Liver (tissue), 9 donors: Measurements from ENCODE around the gene CAPN3. TPM values are rescaled to one million over a fixed set of nuclear protein-coding genes. Genes with fewer than 3 reads are reported as not detected.

Experiments used
- DNase-seq: peaks from one replicate; pipeline ENCODE4 v3.0.0-alpha.2; 2017; ENCODE audit warnings: low spot score
- H3K27ac ChIP-seq, 2 donors: one replicate each; pipeline ENCODE4 v1.7.0; 2013; ENCODE audit warnings: inconsistent platforms in 2 of 2, low read length in 2 of 2, control low read depth in 1 of 2, low read depth in 1 of 2, mild to moderate bottlenecking in 1 of 2
- H3K27me3 ChIP-seq, 4 donors: one replicate each; pipeline versions ENCODE4 v1.6.1 to v1.7.0; 2013; ENCODE audit warnings: low read length in 3 of 4, inconsistent platforms in 1 of 4, mild to moderate bottlenecking in 1 of 4, moderate library complexity in 1 of 4; ENCODE audit not compliant: control insufficient read depth in 4 of 4, insufficient read depth in 4 of 4
- H3K36me3 ChIP-seq, 4 donors: one replicate each; pipeline versions ENCODE4 v1.6.1 to v1.7.0; 2013; ENCODE audit warnings: low read length in 3 of 4, mild to moderate bottlenecking in 3 of 4, low read depth in 1 of 4, moderate library complexity in 1 of 4; ENCODE audit not compliant: control insufficient read depth in 4 of 4, insufficient read depth in 3 of 4
- H3K4me1 ChIP-seq, 4 donors: one replicate each; pipeline versions ENCODE4 v1.6.1 to v1.7.0; 2013; ENCODE audit warnings: low read length in 3 of 4, mild to moderate bottlenecking in 3 of 4, moderate library complexity in 1 of 4; ENCODE audit not compliant: control insufficient read depth in 4 of 4, insufficient read depth in 4 of 4
- H3K4me3 ChIP-seq, 3 donors: one replicate each; pipeline versions ENCODE4 v1.6.1 to v1.7.0; 2013; ENCODE audit warnings: low read length in 3 of 3, control low read depth in 1 of 3, low read depth in 1 of 3, mild to moderate bottlenecking in 1 of 3
- H3K9ac ChIP-seq, 2 donors: one replicate each; pipeline ENCODE4 v1.7.0; 2013; ENCODE audit warnings: low read length in 2 of 2, mild to moderate bottlenecking in 2 of 2, moderate library complexity in 2 of 2, control low read depth in 1 of 2, low read depth in 1 of 2
- H3K9me3 ChIP-seq, 4 donors: one replicate each; pipeline versions ENCODE4 v1.6.1 to v1.7.0; 2013; ENCODE audit warnings: low read length in 3 of 4; ENCODE audit not compliant: control insufficient read depth in 4 of 4
- ATF3 ChIP-seq: IDR thresholded peaks from 2 replicates; pipeline ENCODE4 v1.6.1; 2016; ENCODE audit warnings: antibody characterized with exemption
- CTCF ChIP-seq: fragments of 150-350 bp; IDR thresholded peaks from 2 replicates; pipeline ENCODE4 v1.5.1; 2017; ENCODE audit warnings: improper control_type of control experiment, low read depth, low read length; ENCODE audit not compliant: missing input control
- EGR1 ChIP-seq, 2 donors: IDR thresholded peaks; 2 replicates each; pipeline ENCODE4 v1.6.1; 2016 to 2018; ENCODE audit warnings: antibody characterized with exemption in 2 of 2, low read depth in 2 of 2
- FOXA1 ChIP-seq: IDR thresholded peaks from 2 replicates; pipeline ENCODE4 v1.6.1; 2016; ENCODE audit warnings: antibody characterized with exemption
- FOXA2 ChIP-seq: IDR thresholded peaks from 2 replicates; pipeline ENCODE4 v1.6.1; 2016; ENCODE audit warnings: antibody characterized with exemption
- GABPA ChIP-seq, 2 donors: IDR thresholded peaks in 1 of 2; conservative IDR thresholded peaks in 1 of 2; 2 replicates each; pipeline ENCODE4 v1.6.1; 2016; ENCODE audit warnings: antibody characterized with exemption in 2 of 2, mild to moderate bottlenecking in 1 of 2, moderate library complexity in 1 of 2
- HNF4A ChIP-seq, 2 donors: conservative IDR thresholded peaks; 2 replicates each; pipeline ENCODE4 v1.6.1; 2016; ENCODE audit warnings: antibody characterized with exemption in 2 of 2, mild to moderate bottlenecking in 2 of 2
- HNF4G ChIP-seq: IDR thresholded peaks from 2 replicates; pipeline ENCODE4 v1.6.1; 2016; ENCODE audit warnings: antibody characterized with exemption
- JUND ChIP-seq, 2 donors: IDR thresholded peaks; 2 replicates each; pipeline ENCODE4 v1.6.1; 2016; ENCODE audit warnings: antibody characterized with exemption in 2 of 2
- MAX ChIP-seq: IDR thresholded peaks from 2 replicates; pipeline ENCODE4 v1.6.1; 2016; ENCODE audit warnings: antibody characterized with exemption
- NR2F2 ChIP-seq: IDR thresholded peaks from 2 replicates; pipeline ENCODE4 v1.6.1; 2016; ENCODE audit warnings: antibody characterized with exemption
- RAD21 ChIP-seq, 2 donors: IDR thresholded peaks; 2 replicates each; pipeline ENCODE4 v1.6.1; 2016; ENCODE audit warnings: antibody characterized with exemption in 2 of 2, mild to moderate bottlenecking in 2 of 2
- REST ChIP-seq: IDR thresholded peaks from 2 replicates; pipeline ENCODE4 v1.6.1; 2016; ENCODE audit warnings: antibody characterized with exemption, mild to moderate bottlenecking
- RXRA ChIP-seq, 2 donors: IDR thresholded peaks; 2 replicates each; pipeline ENCODE4 v1.6.1; 2017 to 2018; ENCODE audit warnings: antibody characterized with exemption in 2 of 2, mild to moderate bottlenecking in 1 of 2
- SP1 ChIP-seq: IDR thresholded peaks from 2 replicates; pipeline ENCODE4 v1.6.1; 2018; ENCODE audit warnings: antibody characterized with exemption, mild to moderate bottlenecking
- TAF1 ChIP-seq: conservative IDR thresholded peaks from 2 replicates; pipeline ENCODE4 v1.6.1; 2016; ENCODE audit warnings: antibody characterized with exemption, mild to moderate bottlenecking
- YY1 ChIP-seq: IDR thresholded peaks from 2 replicates; pipeline ENCODE4 v1.6.1; 2016; ENCODE audit warnings: antibody characterized with exemption, mild to moderate bottlenecking
- ZBTB33 ChIP-seq: IDR thresholded peaks from 2 replicates; pipeline ENCODE4 v1.6.1; 2016; ENCODE audit warnings: antibody characterized with exemption
- WGBS: extraction: QIAGEN DNeasy Blood & Tissue Kit; methylation state at CpG from one replicate; pipeline ENCODE4 v1.1.7; 2013; 5-methylcytosine and 5-hydroxymethylcytosine counted together
- polyA plus RNA-seq, 2 donors: library from polyadenylated mRNA; stranded (reverse) in 1 of 2; unstranded in 1 of 2; fragments of 200-250 nt in 1 of 2; fragments of >200 nt in 1 of 2; fragmentation: Nextera tagmentation in 1 of 2; extraction: Ambion mirVana in 1 of 2; gene quantifications; one replicate each; pipeline versions ENCODE4 v1.2.1 to v1.2.3, GENCODE V29; 2013 to 2015
- total RNA-seq, 2 donors: library from RNA; depleted of rRNA; stranded (reverse); fragments of >200 nt; gene quantifications; one replicate each; pipeline ENCODE4 v1.2.3, GENCODE V29; 2014
- donor health status: healthy.
- donor health status: healthy.
- donor health status: healthy.
- donor health status: healthy.
- donor health status: healthy.

Gene CAPN3
- total and polyA plus RNA-seq, 4 donors = 2.0 to 6.1 (median 4.2) TPM

- no peaks in the 10 kb centered on the region for H3K4me1 ChIP-seq
- H3K27ac ChIP-seq = no peak overlapping the region
- no peak for DNase-seq
- no peak overlapping the region for H3K4me3 ChIP-seq
- TF ChIP-seq FOXA2 = no peak
- TF ChIP-seq JUND (IDR thresholded peaks at IDR 0.05) = no peak
- no peak for TF ChIP-seq ATF3
- TF ChIP-seq EGR1 (IDR thresholded peaks at IDR 0.05; ENCODE audit: low read depth in 2 of 2) = no peak
- TF ChIP-seq NR2F2 = no peak
- no peak for TF ChIP-seq GABPA (IDR thresholded peaks at IDR 0.05 in 1 of 2, conservative IDR thresholded peaks at IDR 0.05 in 1 of 2)
- TF ChIP-seq ZBTB33 = no peak
- TF ChIP-seq RXRA (IDR thresholded peaks at IDR 0.05) = no peak
- TF ChIP-seq HNF4A (conservative IDR thresholded peaks at IDR 0.05) = no peak
- TF ChIP-seq TAF1 = no peak
- no peak for TF ChIP-seq HNF4G
- TF ChIP-seq CTCF = no peak
- TF ChIP-seq YY1 = no peak
- TF ChIP-seq SP1 = no peak
- TF ChIP-seq FOXA1 = no peak
- TF ChIP-seq MAX = no peak
- no peak for TF ChIP-seq RAD21 (IDR thresholded peaks at IDR 0.05)
- no peak for TF ChIP-seq REST
- H3K27me3 ChIP-seq = no peaks in the 10 kb centered on the region
- H3K9me3 ChIP-seq = peaks cover 0 to 2% (median 0%) of the 10 kb centered on the region in 4 donors
- no peak overlapping the region for H3K9ac ChIP-seq
- WGBS = 77% methylated on average over 2 of the region's 2 CpGs
- peaks cover 2 to 15% (median 13%) of the 10 kb centered on the region in 4 donors for H3K36me3 ChIP-seq
Measured at GRCh38 chr15:42338500-42338899, 20.8 kb upstream of the CAPN3 start.
